HepG2 (cell line): ENCODE results near the gene BRAP. TPM values are rescaled to one million over a fixed set of nuclear protein-coding genes. Genes with fewer than 3 reads are reported as not detected.

ENCODE experiments used
- ATAC-seq: fragments of 200-7000 bp; cut with Tn5 transposase; 3 replicates; pipeline ENCODE4 v1.9.1; 2020; ENCODE audit warnings: mild to moderate bottlenecking, moderate library complexity
- BruUV-seq: library from RNA; stranded (reverse); fragments of 400-500 nt; replicated peaks from 2 replicates; lab custom pipeline; 2021; lab: Mats Ljungman, UMichigan
- CTCF ChIA-PET: fragments of 300-600 bp; formaldehyde crosslinking; extraction: SDS; loops from one replicate; lab custom pipeline; 2021; ENCODE audit warnings: low total read pairs, inconsistent platforms, low intra/inter-chr PET ratio; lab: Yijun Ruan, JAX
- POLR2A ChIA-PET: fragments of 350-600 bp; sonication (Branson Sonifier 250); formaldehyde crosslinking; loops from one replicate; lab custom pipeline; 2020; ENCODE audit warnings: antibody characterized with exemption, inconsistent platforms; lab: Yijun Ruan, JAX
- DNase-seq: peaks from one replicate; pipeline ENCODE4 v3.0.0-alpha.2; 2015; ENCODE audit warnings: low spot score
- FAIRE-seq: peaks from 3 replicates; lab custom pipeline; 2011; peaks lifted over from hg19 to GRCh38; lab: Jason Lieb, UNC
- H2AFZ ChIP-seq: one replicate; pipeline ENCODE4 v1.6.1; 2011; ENCODE audit warnings: low read length, inconsistent platforms
- H3K27ac ChIP-seq: fragments of 300-600 bp; 3 replicates; pipeline ENCODE4 v1.8.0; 2011; ENCODE audit warnings: mixed run types, mild to moderate bottlenecking, mixed read lengths, low read length, inconsistent platforms; ENCODE audit not compliant: insufficient read depth; ENCODE audit errors: extremely low read length
- H3K27me3 ChIP-seq, 2 experiments: fragments of 200-600 bp in 1 of 2; 2 replicates in 1 of 2; 3 replicates in 1 of 2; pipeline versions ENCODE4 v1.6.0 to v1.8.0; 2011; ENCODE audit warnings: low read length in 2 of 2, mild to moderate bottlenecking in 2 of 2, moderate library complexity in 2 of 2, inconsistent platforms in 1 of 2; ENCODE audit not compliant: insufficient read depth in 2 of 2, control insufficient read depth in 1 of 2
- H3K36me3 ChIP-seq, 2 experiments: fragments of 200-600 bp in 1 of 2; replicated peaks in 1 of 2; 2 replicates in 1 of 2; 3 replicates in 1 of 2; pipeline versions ENCODE4 v1.5.1 to v1.8.0; 2011; ENCODE audit warnings: low read length in 2 of 2, inconsistent platforms in 1 of 2; ENCODE audit not compliant: insufficient read depth in 2 of 2, control insufficient read depth in 1 of 2
- H3K4me1 ChIP-seq: 2 replicates; pipeline ENCODE4 v1.5.1; 2012; ENCODE audit warnings: low read length, inconsistent platforms; ENCODE audit not compliant: insufficient read depth
- H3K4me2 ChIP-seq: 2 replicates; pipeline ENCODE4 v1.6.0; 2011; ENCODE audit warnings: low read depth, low read length, inconsistent platforms
- H3K4me3 ChIP-seq, 3 experiments: fragments of 200-600 bp in 1 of 3; sonication (generic), shearing (Covaris generic) in 1 of 3; replicated peaks in 1 of 3; 2 replicates each; pipeline ENCODE4 v1.5.1; 2011 to 2016; ENCODE audit warnings: low read length in 3 of 3, inconsistent platforms in 2 of 3, low read depth in 2 of 3, mild to moderate bottlenecking in 2 of 3, control low read depth in 1 of 3, mixed read lengths in 1 of 3; ENCODE audit not compliant: insufficient read depth in 1 of 3
- H3K79me2 ChIP-seq: one replicate; pipeline ENCODE4 v1.6.1; 2011; ENCODE audit warnings: low read length, inconsistent platforms; ENCODE audit not compliant: insufficient read depth
- H3K9ac ChIP-seq: 2 replicates; pipeline ENCODE4 v1.6.0; 2011; ENCODE audit warnings: mild to moderate bottlenecking, low read depth, low read length, inconsistent platforms; ENCODE audit not compliant: insufficient read depth
- H3K9me3 ChIP-seq: 2 replicates; pipeline ENCODE4 v1.5.1; 2012; ENCODE audit warnings: mild to moderate bottlenecking, low read length
- H4K20me1 ChIP-seq: 2 replicates; pipeline ENCODE4 v1.6.0; 2011; ENCODE audit warnings: inconsistent platforms, mild to moderate bottlenecking, low read length, moderate library complexity; ENCODE audit not compliant: insufficient read depth
- HNF4G ChIP-seq, 2 experiments: sonication (generic) in 1 of 2; formaldehyde crosslinking in 1 of 2; IDR thresholded peaks; 2 replicates each; pipeline versions ENCODE4 v1.4.0 to v1.6.1; 2011 to 2020; ENCODE audit warnings: borderline replicate concordance in 2 of 2, low read depth in 2 of 2, mild to moderate bottlenecking in 2 of 2, low read length in 1 of 2, missing genetic modification reagents in 1 of 2, moderate library complexity in 1 of 2
- KDM6A ChIP-seq: IDR thresholded peaks from 2 replicates; pipeline ENCODE4 v1.6.1; 2016; ENCODE audit warnings: low read depth
- MIER2 ChIP-seq: IDR thresholded peaks from 2 replicates; pipeline ENCODE4 v1.6.1; 2016; ENCODE audit warnings: missing biosample characterization, missing genetic modification reagents
- PBX3 ChIP-seq: sonication (generic); formaldehyde crosslinking; IDR thresholded peaks from 2 replicates; pipeline ENCODE4 v1.8.1; 2023; ENCODE audit warnings: missing genetic modification reagents, inconsistent platforms, borderline replicate concordance
- SKI ChIP-seq: fragments of 450-650 bp; IDR thresholded peaks from one replicate; pipeline ENCODE4 v1.6.1; 2018; ENCODE audit warnings: mild to moderate bottlenecking; ENCODE audit not compliant: partially characterized antibody
- TARDBP ChIP-seq: sonication (generic); formaldehyde crosslinking; IDR thresholded peaks from 2 replicates; pipeline ENCODE4 v1.8.0; 2022; ENCODE audit warnings: mild to moderate bottlenecking, missing genetic modification reagents
- YEATS4 ChIP-seq: sonication (generic); formaldehyde crosslinking; IDR thresholded peaks from 2 replicates; pipeline ENCODE4 v1.4.0; 2020; ENCODE audit warnings: missing genetic modification reagents, borderline replicate concordance
- ZBTB46 ChIP-seq: sonication (generic); formaldehyde crosslinking; IDR thresholded peaks from 2 replicates; pipeline ENCODE4 v1.4.0; 2020; ENCODE audit warnings: mild to moderate bottlenecking, missing genetic modification reagents, borderline replicate concordance
- ZMAT5 ChIP-seq: sonication (generic); formaldehyde crosslinking; IDR thresholded peaks from 2 replicates; pipeline ENCODE4 v1.5.0; 2020; ENCODE audit warnings: mild to moderate bottlenecking, low read depth, missing genetic modification reagents, borderline replicate concordance
- ZNF205 ChIP-seq: IDR thresholded peaks from 2 replicates; pipeline ENCODE4 v1.6.1; 2018; ENCODE audit warnings: missing biosample characterization, missing genetic modification reagents
- ZNF501 ChIP-seq: sonication (generic); formaldehyde crosslinking; IDR thresholded peaks from 2 replicates; pipeline ENCODE4 v1.5.1; 2020; ENCODE audit warnings: mild to moderate bottlenecking, moderate library complexity, missing genetic modification reagents
- ZNF83 ChIP-seq: sonication (generic); formaldehyde crosslinking; IDR thresholded peaks from 2 replicates; pipeline ENCODE4 v1.4.0; 2020; ENCODE audit warnings: missing genetic modification reagents, mild to moderate bottlenecking, borderline replicate concordance
- ZSCAN21 ChIP-seq: sonication (generic); formaldehyde crosslinking; IDR thresholded peaks from 2 replicates; pipeline ENCODE4 v1.8.0; 2022; ENCODE audit warnings: mild to moderate bottlenecking, missing genetic modification reagents, moderate library complexity, borderline replicate concordance
- WGBS: methylation state at CpG from one replicate; pipeline ENCODE4 v1.1.6; 2017; ENCODE audit warnings: low lambda C conversion rate; 5-methylcytosine and 5-hydroxymethylcytosine counted together
- in situ Hi-C: cut with HindIII; loops from 2 replicates; pipeline ENCODE4 v1.10.0; 2017; ENCODE audit warnings: low pct_unique_long_range_greater_than_20kb; ENCODE audit not compliant: extremely low pct_ligation_motif_present
- intact Hi-C: fragments of 100-400 bp; cut with micrococcal nuclease; formaldehyde crosslinking; loops from one replicate; pipeline ENCODE4 v1.10.0; 2022; ENCODE audit not compliant: unreplicated experiment
- polyA plus RNA-seq, 8 experiments: library from polyadenylated mRNA; depleted of rRNA in 3 of 8; stranded (reverse) in 7 of 8; unstranded in 1 of 8; fragments of >200 nt; fragmentation: Illumina TruSeq in 4 of 8; extraction: Trizol in 4 of 8; gene quantifications; 2 replicates each; pipeline versions ENCODE4 v1.2.1 to v1.2.3, GENCODE V29; 2011 to 2016; ENCODE audit warnings: low read depth in 4 of 8, missing spikeins in 1 of 8, mixed read lengths in 1 of 8; ENCODE audit not compliant: insufficient read depth in 1 of 8
- total RNA-seq, 5 experiments: library from RNA; depleted of rRNA; stranded (reverse); fragments of >200 nt; fragmentation: Illumina TruSeq; extraction: Trizol; gene quantifications; 2 replicates each; pipeline ENCODE4 v1.2.3, GENCODE V29; 2016; ENCODE audit warnings: low read depth in 1 of 5

BRAP gene
- total and polyA plus RNA-seq, 2 of the 13 experiments (the other 11 are each of a cell fraction or from before 2014, with no cell fraction given), result 8.1 to 15.4 TPM

- TF ChIP-seq ZMAT5 (CRISPR knock-in tag) (no peak), YEATS4 (CRISPR knock-in tag) (no peak)
These were observed 45.2 kb downstream of the BRAP start (continued) for GRCh38 chr12:111640506-111640905.

GRCh38 chr12:111638556-111638955 lies 47.2 kb downstream of the BRAP start:
- CTCF ChIA-PET, result no interaction called here
- no peaks in the 10 kb centered on the region for H3K27me3 ChIP-seq
- H3K4me1 ChIP-seq, result peaks cover 35% of the 10 kb centered on the region
- H2AFZ ChIP-seq, result no peak overlapping the region
- H3K4me2 ChIP-seq, result no peak overlapping the region
- no peak overlapping the region for H3K27ac ChIP-seq
- POLR2A ChIA-PET, result no interaction called here
- 95% methylated on average over 6 of the region's 6 CpGs for WGBS
- TF ChIP-seq PBX3 (CRISPR knock-in tag), result no peak
- no peak for TF ChIP-seq ZNF501 (CRISPR knock-in tag)
- no peak for TF ChIP-seq TARDBP
- TF ChIP-seq ZNF83, result no peak
- no peak for TF ChIP-seq HNF4G (IDR thresholded peaks at IDR 0.05; ENCODE audit: borderline replicate concordance, low read depth, low read length)
- TF ChIP-seq HNF4G (CRISPR knock-in tag; IDR thresholded peaks at IDR 0.05; ENCODE audit: borderline replicate concordance, low read depth), result no peak
- TF ChIP-seq MIER2 (CRISPR knock-in tag), result no peak
- TF ChIP-seq ZSCAN21, result no peak
- TF ChIP-seq KDM6A (CRISPR knock-in tag), result no peak
- TF ChIP-seq ZBTB46 (CRISPR knock-in tag), result no peak
- no peak for TF ChIP-seq SKI
- TF ChIP-seq ZNF205, result no peak
- FAIRE-seq (no peak), ATAC-seq (no peak), DNase-seq (no peak)
- no peaks in the 10 kb centered on the region for H3K9me3 ChIP-seq
- in situ Hi-C loops, result no loop called here
- no TSS peak for BruUV-seq
- H3K79me2 ChIP-seq, result no peaks in the 10 kb centered on the region
- intact Hi-C loops, result no loop called here
- no peak overlapping the region for H3K9ac ChIP-seq
- H3K36me3 ChIP-seq, result peaks cover 0 to 11% of the 10 kb centered on the region in 2 experiments; a peak in 1 of 5 replicates
- no peak overlapping the region for H3K4me3 ChIP-seq
- no peaks in the 10 kb centered on the region for H4K20me1 ChIP-seq
